ENCODE results near the gene RNF38.
"Not testable (repeated sequence)": the region's sequence is repeated elsewhere in the genome, so short reads cannot be mapped to it uniquely, and the experiment has no call there.

Gene RNF38

GRCh38 chr9:36411410-36411809, 11.3 kb upstream of the RNF38 start:
- not testable (repeated sequence) for H3K18ac ChIP-seq (ENCODE audit: low read depth in 1 of 2, low read length in 2 of 2); H4K8ac ChIP-seq (ENCODE audit: low read length); H3K36me3 ChIP-seq (ENCODE audit: control insufficient read depth in 1 of 2, insufficient read depth in 2 of 2, low read depth in 1 of 2, low read length in 2 of 2); H4K91ac ChIP-seq (ENCODE audit: low read length); H3K4me1 ChIP-seq (ENCODE audit: control insufficient read depth, insufficient read depth, low read depth, low read length); DNase-seq; H3K4ac ChIP-seq (ENCODE audit: low read depth in 1 of 2, low read length in 2 of 2); H3K27ac ChIP-seq (ENCODE audit: low read length, poor library complexity, severe bottlenecking); H3K9me3 ChIP-seq (ENCODE audit: control insufficient read depth, low read length); H3K4me3 ChIP-seq (ENCODE audit: insufficient read depth in 1 of 2, low read depth in 1 of 2, low read length in 2 of 2); H2BK5ac ChIP-seq (ENCODE audit: low read depth, low read length, poor library complexity, severe bottlenecking); H2AK5ac ChIP-seq (ENCODE audit: low read length, severe bottlenecking); H3K23ac ChIP-seq (ENCODE audit: low read length in 2 of 2); H2AFZ ChIP-seq (ENCODE audit: low read depth, low read length); H3K14ac ChIP-seq (ENCODE audit: low read length in 2 of 2); H3K27me3 ChIP-seq (ENCODE audit: control insufficient read depth in 1 of 2, insufficient read depth in 1 of 2, low read length in 2 of 2); H2BK12ac ChIP-seq (ENCODE audit: low read length in 2 of 2); H3K4me2 ChIP-seq (ENCODE audit: low read length, poor library complexity, severe bottlenecking); H2BK15ac ChIP-seq (ENCODE audit: low read depth, poor library complexity, severe bottlenecking); H3K9ac ChIP-seq (ENCODE audit: low read length); H2BK120ac ChIP-seq (ENCODE audit: low read depth, low read length)
- peaks cover 24% of the 10 kb centered on the region for H3K79me1 ChIP-seq (replicated peaks; ENCODE audit: low read length, poor library complexity, severe bottlenecking)
- WGBS, result 97% methylated on average over 2 of the region's 3 CpGs

DNA sequence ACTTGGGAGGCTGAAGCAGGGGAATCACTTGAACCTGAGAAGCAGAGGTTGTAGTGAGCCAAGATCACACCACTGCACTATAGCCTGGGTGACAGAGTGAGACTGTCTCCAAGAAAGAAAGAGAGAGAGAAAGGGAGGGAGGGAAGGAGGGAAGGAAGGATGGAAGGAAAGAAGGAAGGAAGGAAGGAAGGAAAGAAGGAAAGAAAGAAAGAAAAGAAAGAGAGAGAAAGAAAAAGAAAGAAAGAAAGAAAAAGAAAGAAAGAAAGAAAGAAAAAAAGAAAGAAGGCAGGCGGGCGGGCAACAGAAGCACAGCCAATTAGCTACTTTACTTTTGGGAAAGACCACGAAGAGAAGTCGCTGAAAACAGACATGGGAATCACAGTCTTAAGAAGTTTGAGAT, 9.0 kb upstream of the RNF38 start:
- 97% methylated on average over 4 of the region's 4 CpGs for WGBS
- not testable (repeated sequence) for H3K9ac ChIP-seq (ENCODE audit: low read length); H2BK5ac ChIP-seq (ENCODE audit: low read depth, low read length, poor library complexity, severe bottlenecking)

DNA sequence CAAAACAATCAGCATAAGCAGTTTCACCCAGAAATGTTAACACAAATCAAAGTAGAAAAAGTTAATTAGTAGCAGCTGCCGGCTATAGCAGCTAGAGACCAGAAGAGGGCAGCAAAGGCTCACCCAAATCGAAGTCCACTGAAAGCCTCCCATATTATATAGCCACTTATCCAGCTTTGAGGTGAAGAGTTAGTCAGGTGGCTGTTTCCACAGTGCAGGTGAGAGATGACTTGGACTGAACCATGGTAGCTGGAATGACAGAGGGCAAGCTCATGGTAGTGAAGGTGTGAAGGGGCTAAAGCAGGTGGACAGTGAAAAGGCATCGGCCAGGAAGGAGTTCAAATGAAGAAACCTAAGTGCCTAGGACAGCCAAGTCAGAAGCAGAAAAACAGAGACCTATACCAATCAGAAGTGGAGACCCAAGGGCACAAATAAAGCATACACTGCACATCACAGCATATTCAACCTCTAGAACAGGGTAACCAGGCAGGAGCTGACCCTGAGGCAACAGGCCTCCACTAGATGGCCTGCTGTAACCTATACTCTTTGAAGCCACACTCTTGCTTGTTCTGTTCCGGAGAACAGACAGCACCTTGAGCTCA, 7.2 kb upstream of the RNF38 start:
- DNase-seq, result peak; percentile 65
- no peaks in the 10 kb centered on the region for H3K36me3 ChIP-seq (ENCODE audit: control insufficient read depth in 1 of 2, insufficient read depth in 2 of 2, low read depth in 1 of 2, low read length in 2 of 2)
- H2BK120ac ChIP-seq (ENCODE audit: low read depth, low read length), result no peak overlapping the region
- no peak overlapping the region for H2AFZ ChIP-seq (ENCODE audit: low read depth, low read length)
- peaks cover 25% of the 10 kb centered on the region for H3K79me1 ChIP-seq (replicated peaks; ENCODE audit: low read length, poor library complexity, severe bottlenecking)
- no peaks in the 10 kb centered on the region for H3K9me3 ChIP-seq (ENCODE audit: control insufficient read depth, low read length)
- H3K4me2 ChIP-seq (ENCODE audit: low read length, poor library complexity, severe bottlenecking), result no peak overlapping the region
- H3K14ac ChIP-seq (ENCODE audit: low read length in 2 of 2), result no peak overlapping the region
- H2BK15ac ChIP-seq (ENCODE audit: low read depth, poor library complexity, severe bottlenecking), result no peak overlapping the region
- no peaks in the 10 kb centered on the region for H3K27me3 ChIP-seq (ENCODE audit: control insufficient read depth in 1 of 2, insufficient read depth in 1 of 2, low read length in 2 of 2)
- peak overlapping the region; percentile 72 for H3K9ac ChIP-seq (ENCODE audit: low read length)
- H3K27ac ChIP-seq (ENCODE audit: low read length, poor library complexity, severe bottlenecking), result no peak overlapping the region
- H2AK5ac ChIP-seq (ENCODE audit: low read length, severe bottlenecking), result no peak overlapping the region
- H2BK12ac ChIP-seq (ENCODE audit: low read length in 2 of 2), result no peak overlapping the region
- WGBS, result 55% methylated on average over 3 of the region's 4 CpGs
- no peak overlapping the region for H3K18ac ChIP-seq (ENCODE audit: low read depth in 1 of 2, low read length in 2 of 2)
- no peak overlapping the region for H4K8ac ChIP-seq (ENCODE audit: low read length)
- no peak overlapping the region for H3K4ac ChIP-seq (ENCODE audit: low read depth in 1 of 2, low read length in 2 of 2)
- no peak overlapping the region for H4K91ac ChIP-seq (ENCODE audit: low read length)
- no peak overlapping the region for H3K23ac ChIP-seq (ENCODE audit: low read length in 2 of 2)
- no peak overlapping the region for H3K4me3 ChIP-seq (ENCODE audit: insufficient read depth in 1 of 2, low read depth in 1 of 2, low read length in 2 of 2)
- H3K4me1 ChIP-seq (ENCODE audit: control insufficient read depth, insufficient read depth, low read depth, low read length), result no peaks in the 10 kb centered on the region
- no peak overlapping the region for H2BK5ac ChIP-seq (ENCODE audit: low read depth, low read length, poor library complexity, severe bottlenecking)

More for the DNA sequence above, 9.0 kb upstream of the RNF38 start:
- not testable (repeated sequence) for H2AFZ ChIP-seq (ENCODE audit: low read depth, low read length); H4K8ac ChIP-seq (ENCODE audit: low read length); H3K4me2 ChIP-seq (ENCODE audit: low read length, poor library complexity, severe bottlenecking); H2BK15ac ChIP-seq (ENCODE audit: low read depth, poor library complexity, severe bottlenecking); H3K27ac ChIP-seq (ENCODE audit: low read length, poor library complexity, severe bottlenecking); H3K4ac ChIP-seq (ENCODE audit: low read depth in 1 of 2, low read length in 2 of 2); H3K27me3 ChIP-seq (ENCODE audit: control insufficient read depth in 1 of 2, insufficient read depth in 1 of 2, low read length in 2 of 2); H3K4me3 ChIP-seq (ENCODE audit: insufficient read depth in 1 of 2, low read depth in 1 of 2, low read length in 2 of 2); H3K9me3 ChIP-seq (ENCODE audit: control insufficient read depth, low read length); H4K91ac ChIP-seq (ENCODE audit: low read length); H2AK5ac ChIP-seq (ENCODE audit: low read length, severe bottlenecking); H3K14ac ChIP-seq (ENCODE audit: low read length in 2 of 2); H2BK12ac ChIP-seq (ENCODE audit: low read length in 2 of 2); H3K36me3 ChIP-seq (ENCODE audit: control insufficient read depth in 1 of 2, insufficient read depth in 2 of 2, low read depth in 1 of 2, low read length in 2 of 2); H3K23ac ChIP-seq (ENCODE audit: low read length in 2 of 2); H3K4me1 ChIP-seq (ENCODE audit: control insufficient read depth, insufficient read depth, low read depth, low read length); H2BK120ac ChIP-seq (ENCODE audit: low read depth, low read length); H3K18ac ChIP-seq (ENCODE audit: low read depth in 1 of 2, low read length in 2 of 2); DNase-seq
- H3K79me1 ChIP-seq (replicated peaks; ENCODE audit: low read length, poor library complexity, severe bottlenecking), result peaks cover 25% of the 10 kb centered on the region

- Histone ChIP-seq H3K4me2 (ENCODE audit: low read length, poor library complexity, severe bottlenecking) (no peak overlapping the region), H3K23ac (ENCODE audit: low read length in 2 of 2) (no peak overlapping the region), H2BK5ac (ENCODE audit: low read depth, low read length, poor library complexity, severe bottlenecking) (no peak overlapping the region), H3K14ac (ENCODE audit: low read length in 2 of 2) (no peak overlapping the region), H2AK5ac (ENCODE audit: low read length, severe bottlenecking) (no peak overlapping the region), H2BK120ac (ENCODE audit: low read depth, low read length) (no peak overlapping the region), H3K9me3 (ENCODE audit: control insufficient read depth, low read length) (no peaks in the 10 kb centered on the region), H4K8ac (ENCODE audit: low read length) (no peak overlapping the region), H4K91ac (ENCODE audit: low read length) (no peak overlapping the region), H3K27me3 (ENCODE audit: control insufficient read depth in 1 of 2, insufficient read depth in 1 of 2, low read length in 2 of 2) (no peaks in the 10 kb centered on the region), H3K9ac (ENCODE audit: low read length) (no peak overlapping the region), H2BK15ac (ENCODE audit: low read depth, poor library complexity, severe bottlenecking) (no peak overlapping the region), H2BK12ac (ENCODE audit: low read length in 2 of 2) (no peak overlapping the region), H3K4me3 (ENCODE audit: insufficient read depth in 1 of 2, low read depth in 1 of 2, low read length in 2 of 2) (no peak overlapping the region), H3K36me3 (ENCODE audit: control insufficient read depth in 1 of 2, insufficient read depth in 2 of 2, low read depth in 1 of 2, low read length in 2 of 2) (peaks cover 0 to 3% of the 10 kb centered on the region in 2 experiments), H2AFZ (ENCODE audit: low read depth, low read length) (no peak overlapping the region), H3K4ac (ENCODE audit: low read depth in 1 of 2, low read length in 2 of 2) (no peak overlapping the region), H3K79me1 (replicated peaks; ENCODE audit: low read length, poor library complexity, severe bottlenecking) (peaks cover 16% of the 10 kb centered on the region), H3K27ac (ENCODE audit: low read length, poor library complexity, severe bottlenecking) (no peak overlapping the region), H3K18ac (ENCODE audit: low read depth in 1 of 2, low read length in 2 of 2) (no peak overlapping the region), H3K4me1 (ENCODE audit: control insufficient read depth, insufficient read depth, low read depth, low read length) (peaks cover 1% of the 10 kb centered on the region)
- 92% methylated on average over 2 of the region's 3 CpGs for WGBS
- no peak for DNase-seq
These were observed 2.5 kb upstream of the RNF38 start for GRCh38 chr9:36402536-36402935.

Measured in mesenchymal stem cell (in vitro differentiated cells and primary cell).